Large intestine (tissue), 3 donors: ENCODE data around the gene FRS2. TPM values are rescaled to one million over a fixed set of nuclear protein-coding genes. Genes with fewer than 3 reads are reported as not detected.
A peak's percentile ranks its signal among the peaks of the same experiment; 100 is the strongest.

Source experiments
- DNase-seq, 2 donors: peaks; one replicate each; pipeline versions ENCODE4 v3.0.0 to v3.0.0-alpha.2; 2013
- H3K27ac ChIP-seq: one replicate; pipeline ENCODE4 v1.5.1; 2013; ENCODE audit warnings: low read length
- H3K27me3 ChIP-seq: 2 replicates; pipeline ENCODE4 v1.6.1; 2013; ENCODE audit warnings: low read length; ENCODE audit not compliant: control insufficient read depth, insufficient read depth
- H3K36me3 ChIP-seq: 2 replicates; pipeline ENCODE4 v1.6.1; 2013; ENCODE audit warnings: low read length; ENCODE audit not compliant: control insufficient read depth, insufficient read depth
- H3K4me1 ChIP-seq: one replicate; pipeline ENCODE4 v1.6.1; 2013; ENCODE audit warnings: low read length; ENCODE audit not compliant: control insufficient read depth, insufficient read depth
- H3K4me3 ChIP-seq: one replicate; pipeline ENCODE4 v1.5.1; 2013; ENCODE audit warnings: low read length
- H3K9me3 ChIP-seq: one replicate; pipeline ENCODE4 v1.6.1; 2013; ENCODE audit warnings: mild to moderate bottlenecking, low read depth, low read length, moderate library complexity; ENCODE audit not compliant: control insufficient read depth
- WGBS: methylation state at CpG from one replicate; pipeline ENCODE4 v1.1.5; 2013; ENCODE audit warnings: low lambda C conversion rate; ENCODE audit not compliant: insufficient coverage; 5-methylcytosine and 5-hydroxymethylcytosine counted together
- polyA plus RNA-seq: library from polyadenylated mRNA; unstranded; fragments of 120-200 nt; gene quantifications from one replicate; pipeline ENCODE4 v1.2.1, GENCODE V29; 2013

The FRS2 gene
- polyA plus RNA-seq, 1 donor = 30.9 TPM

GRCh38 chr12:69621551-69621950 lies 151.4 kb downstream of the FRS2 start:
- H3K27me3 ChIP-seq = no peaks in the 10 kb centered on the region
- H3K9me3 ChIP-seq = no peaks in the 10 kb centered on the region
- H3K4me1 ChIP-seq = no peaks in the 10 kb centered on the region
- WGBS = no CpG with 5 or more reads among the region's 2 CpGs
- H3K27ac ChIP-seq = no peak overlapping the region
- DNase-seq = no peak
- H3K36me3 ChIP-seq = no peaks in the 10 kb centered on the region
- H3K4me3 ChIP-seq = no peak overlapping the region

GRCh38 chr12:69623970-69624369 lies 153.8 kb downstream of the FRS2 start:
- Histone ChIP-seq H3K9me3 (no peaks in the 10 kb centered on the region), H3K4me3 (no peak overlapping the region), H3K27ac (no peak overlapping the region), H3K36me3 (no peaks in the 10 kb centered on the region), H3K4me1 (no peaks in the 10 kb centered on the region), H3K27me3 (no peaks in the 10 kb centered on the region)
- DNase-seq = peak in 1 of 2 donors; percentile 16
- WGBS = no CpG with 5 or more reads among the region's 13 CpGs

GRCh38 chr12:69627501-69627900 lies 157.3 kb downstream of the FRS2 start:
- H3K4me1 ChIP-seq = no peaks in the 10 kb centered on the region
- no peaks in the 10 kb centered on the region for H3K9me3 ChIP-seq
- H3K36me3 ChIP-seq = no peaks in the 10 kb centered on the region
- no peak overlapping the region for H3K27ac ChIP-seq
- H3K27me3 ChIP-seq = no peaks in the 10 kb centered on the region
- H3K4me3 ChIP-seq = no peak overlapping the region
- DNase-seq = no peak
- 0% methylated on average over 1 of the region's 8 CpGs for WGBS

Other genes starting within 250 kb of the FRS2 start
- gene CPSF6, start 230.8 kb upstream of the FRS2 start, polyA plus RNA-seq = 57.9 TPM
- 128 TPM for gene LYZ, start 122.0 kb upstream of the FRS2 start, polyA plus RNA-seq
- 21.0 TPM for gene YEATS4, start 110.6 kb upstream of the FRS2 start, polyA plus RNA-seq
- gene CCT2, start 115.1 kb downstream of the FRS2 start, polyA plus RNA-seq = 164 TPM
- not detected for gene LRRC10, start 140.5 kb downstream of the FRS2 start, polyA plus RNA-seq
- 0.24 TPM for gene BEST3, start 228.9 kb downstream of the FRS2 start, polyA plus RNA-seq